Body of pancreas (tissue), 4 donors: ENCODE results near the gene ATP6V0A1.

Source experiments
- CTCF ChIP-seq, 7 experiments: fragments of 450-650 bp in 4 of 7; fragments of 200-600 bp in 3 of 7; sonication (generic) in 3 of 7; IDR thresholded peaks; one replicate each; pipeline ENCODE4 v1.5.1; 2016 to 2019; ENCODE audit warnings: antibody characterized with exemption in 7 of 7
- POLR2A ChIP-seq, 3 donors: fragments of 450-650 bp; IDR thresholded peaks; one replicate each; pipeline ENCODE4 v1.6.1; 2016; ENCODE audit warnings: antibody characterized with exemption in 3 of 3, mild to moderate bottlenecking in 2 of 3

GRCh38 chr17:42409523-42410318, 49.0 kb upstream of the ATP6V0A1 start:
- no peak for TF ChIP-seq POLR2A (IDR thresholded peaks at IDR 0.05)
- no peak for TF ChIP-seq CTCF (IDR thresholded peaks at IDR 0.05)
